ENCODE measurements around the gene A4GNT.

- TF ChIP-seq POLR2AphosphoS5 (IDR thresholded peaks at IDR 0.05), result no peak
- no peak for TF ChIP-seq RAD21 (conservative IDR thresholded peaks at IDR 0.05)
- TF ChIP-seq CTCF (IDR thresholded peaks at IDR 0.05; ENCODE audit: poor library complexity, severe bottlenecking), result no peak
- no peak for TF ChIP-seq EP300 (conservative IDR thresholded peaks at IDR 0.05; ENCODE audit: poor library complexity, severe bottlenecking)
- no peak for TF ChIP-seq EZH2 (IDR thresholded peaks at IDR 0.05; ENCODE audit: borderline replicate concordance, insufficient read depth, low read length, poor library complexity, severe bottlenecking)
- no peak for TF ChIP-seq REST (IDR thresholded peaks at IDR 0.05; ENCODE audit: borderline replicate concordance)
- no peak for TF ChIP-seq MXI1 (conservative IDR thresholded peaks at IDR 0.05; ENCODE audit: poor library complexity, severe bottlenecking)
- TF ChIP-seq SMC3 (conservative IDR thresholded peaks at IDR 0.05; ENCODE audit: poor library complexity), result no peak
- TF ChIP-seq TAF1 (IDR thresholded peaks at IDR 0.05; ENCODE audit: low read depth), result no peak
Observed at GRCh38 chr3:138140940-138141339, 8.8 kb upstream of the A4GNT start.

All from neural cell (in vitro differentiated cells).